ENCODE measurements around the gene ELAVL3. TPM values are rescaled to one million over a fixed set of nuclear protein-coding genes. Genes with fewer than 3 reads are reported as not detected.
"Not testable (repeated sequence)": the region's sequence is repeated elsewhere in the genome, so short reads cannot be mapped to it uniquely, and the experiment has no call there.

ELAVL3 gene
- total RNA-seq, 1 donor from 2014 or later = not detected

DNA sequence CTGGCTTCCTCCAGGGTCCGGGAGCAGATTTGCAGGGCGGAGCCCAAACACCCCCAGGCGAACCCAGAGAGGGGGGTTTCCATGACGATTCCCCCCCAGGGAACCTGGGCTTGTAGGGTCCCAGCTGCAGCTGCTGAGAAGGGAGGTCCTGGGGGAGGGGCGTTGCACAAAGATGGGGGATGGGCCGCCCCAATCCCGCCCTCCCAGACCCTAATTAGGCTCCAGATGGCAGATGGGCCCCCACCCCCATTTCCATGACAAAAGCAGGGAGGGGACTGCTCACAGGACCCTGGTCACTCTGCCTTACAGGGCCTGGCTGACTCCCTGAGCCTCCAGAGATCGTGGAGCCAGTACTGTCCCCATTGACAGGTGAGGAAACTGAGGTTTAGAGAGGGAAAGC lies 15.2 kb downstream of the ELAVL3 start:
- DNase-seq (no peak), ATAC-seq (ENCODE audit: low read depth) (no peak)
- ChIA-PET POLR2A (interaction anchor here (0.6 kb wide), 1 partner anchor 53 kb away, joined by 8 read pairs; no protein-coding TSS in a partner anchor), CTCF (no interaction called here)
- no peaks in the 10 kb centered on the region for H3K4me1 Mint-ChIP-seq
- H3K9me3 Mint-ChIP-seq = no peaks in the 10 kb centered on the region
- TF ChIP-seq CTCF (IDR thresholded peaks at IDR 0.05) = no peak
- H3K27me3 Mint-ChIP-seq = peaks cover 7% of the 10 kb centered on the region
- H3K27ac Mint-ChIP-seq = no peak overlapping the region
- H3K36me3 Mint-ChIP-seq (ENCODE audit: low read depth) = no peaks in the 10 kb centered on the region
- H3K4me3 Mint-ChIP-seq = no peak overlapping the region
- intact Hi-C loops (cut with micrococcal nuclease) = no loop called here

- H3K36me3 Mint-ChIP-seq (ENCODE audit: low read depth) = no peaks in the 10 kb centered on the region
- H3K4me1 Mint-ChIP-seq = no peaks in the 10 kb centered on the region
- no peak overlapping the region for H3K27ac Mint-ChIP-seq
- POLR2A ChIA-PET = no interaction called here
- ATAC-seq (ENCODE audit: low read depth) (no peak), DNase-seq (no peak)
- CTCF ChIA-PET = no interaction called here
- TF ChIP-seq CTCF (IDR thresholded peaks at IDR 0.05) = no peak
- no peaks in the 10 kb centered on the region for H3K9me3 Mint-ChIP-seq
- intact Hi-C loops (cut with micrococcal nuclease) = no loop called here
- H3K4me3 Mint-ChIP-seq = no peak overlapping the region
- peaks cover 10% of the 10 kb centered on the region for H3K27me3 Mint-ChIP-seq
Observed at GRCh38 chr19:11464333-11465265, 16.2 kb downstream of the ELAVL3 start.

DNA sequence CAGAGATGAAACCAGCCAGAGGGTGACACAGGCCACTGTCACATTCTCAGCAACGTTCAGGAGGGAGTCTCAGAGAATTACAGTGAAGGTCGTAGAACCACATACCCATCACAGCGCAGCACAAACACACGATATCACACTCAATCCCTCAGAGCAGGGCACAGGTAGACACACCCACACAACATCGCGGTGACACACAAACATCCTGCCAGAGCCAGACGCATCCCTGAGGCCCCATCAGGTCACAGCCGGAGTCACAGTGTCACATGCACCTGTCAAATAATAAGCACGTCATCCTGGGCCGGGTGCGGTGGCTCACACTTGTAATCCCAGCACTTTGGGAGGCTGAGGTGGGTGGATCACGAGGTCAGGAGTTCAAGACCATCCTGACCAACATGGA lies 17.5 kb downstream of the ELAVL3 start:
- peaks cover 11% of the 10 kb centered on the region for H3K27me3 Mint-ChIP-seq
- H3K27ac Mint-ChIP-seq = no peak overlapping the region
- POLR2A ChIA-PET = no interaction called here
- no peaks in the 10 kb centered on the region for H3K4me1 Mint-ChIP-seq
- H3K36me3 Mint-ChIP-seq (ENCODE audit: low read depth) = no peaks in the 10 kb centered on the region
- H3K4me3 Mint-ChIP-seq = no peak overlapping the region
- no peak for DNase-seq
- intact Hi-C loops (cut with micrococcal nuclease) = no loop called here
- no peak for TF ChIP-seq CTCF (IDR thresholded peaks at IDR 0.05)
- no peaks in the 10 kb centered on the region for H3K9me3 Mint-ChIP-seq
- ATAC-seq (ENCODE audit: low read depth) = no peak
- CTCF ChIA-PET = no interaction called here

GRCh38 chr19:11461453-11461852 lies 19.4 kb downstream of the ELAVL3 start:
- Mint-ChIP-seq H3K4me1 (no peaks in the 10 kb centered on the region), H3K27ac (no peak overlapping the region), H3K4me3 (no peak overlapping the region), H3K9me3 (no peaks in the 10 kb centered on the region), H3K27me3 (peaks cover 13% of the 10 kb centered on the region), H3K36me3 (ENCODE audit: low read depth) (no peaks in the 10 kb centered on the region)
- intact Hi-C loops (cut with micrococcal nuclease) = no loop called here
- CTCF ChIA-PET = no interaction called here
- DNase-seq (no peak), ATAC-seq (ENCODE audit: low read depth) (no peak)
- POLR2A ChIA-PET = no interaction called here
- TF ChIP-seq CTCF (IDR thresholded peaks at IDR 0.05) = no peak

GRCh38 chr19:11460207-11460606 lies 20.6 kb downstream of the ELAVL3 start:
- no peaks in the 10 kb centered on the region for H3K36me3 Mint-ChIP-seq (ENCODE audit: low read depth)
- H3K4me1 Mint-ChIP-seq = no peaks in the 10 kb centered on the region
- no peaks in the 10 kb centered on the region for H3K9me3 Mint-ChIP-seq
- H3K4me3 Mint-ChIP-seq = no peak overlapping the region
- TF ChIP-seq CTCF (IDR thresholded peaks at IDR 0.05) = no peak
- H3K27ac Mint-ChIP-seq = no peak overlapping the region
- CTCF ChIA-PET = no interaction called here
- POLR2A ChIA-PET = no interaction called here
- peaks cover 8% of the 10 kb centered on the region for H3K27me3 Mint-ChIP-seq
- no peak for ATAC-seq (ENCODE audit: low read depth)
- intact Hi-C loops (cut with micrococcal nuclease) = no loop called here
- no peak for DNase-seq

DNA sequence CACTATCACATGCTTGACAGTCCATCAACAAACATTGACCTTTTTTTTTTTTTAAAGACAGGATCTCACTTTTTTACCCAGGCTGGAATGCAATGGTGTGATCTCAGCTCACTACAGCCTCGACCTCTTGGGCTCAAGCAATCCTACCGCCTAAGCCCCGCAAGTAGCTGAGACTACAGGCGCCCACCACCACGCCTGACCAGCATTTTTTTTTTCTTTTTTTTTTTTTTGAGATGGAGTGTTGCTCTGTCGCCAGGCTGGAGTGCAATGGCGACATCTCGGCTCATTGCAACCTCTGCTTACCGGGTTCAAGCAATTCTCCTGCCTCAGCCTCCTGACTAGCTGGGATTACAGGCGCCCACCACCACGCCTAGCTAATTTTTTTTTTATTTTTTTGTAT lies 21.9 kb downstream of the ELAVL3 start:
- intact Hi-C loops (cut with micrococcal nuclease); H3K27me3 Mint-ChIP-seq; ATAC-seq (ENCODE audit: low read depth); H3K4me1 Mint-ChIP-seq; H3K27ac Mint-ChIP-seq; H3K9me3 Mint-ChIP-seq; H3K36me3 Mint-ChIP-seq (ENCODE audit: low read depth); H3K4me3 Mint-ChIP-seq; POLR2A ChIA-PET; DNase-seq: not testable (repeated sequence)
- CTCF ChIA-PET = interaction anchor here (0.7 kb wide), 1 partner anchor 29 kb away, joined by 3 read pairs; no protein-coding TSS in a partner anchor

All from activated B cell treated with CpG ODN at 0.5 μM for 24 hours (primary cell).